SW480 (cell line): ENCODE measurements around the gene POU6F2.
A peak's percentile ranks its signal among the peaks of the same experiment; 100 is the strongest.

Experiments used
- DNase-seq: peaks from one replicate; pipeline ENCODE4 v3.0.0-alpha.2; 2016; ENCODE audit warnings: low spot score

The POU6F2 gene

DNA sequence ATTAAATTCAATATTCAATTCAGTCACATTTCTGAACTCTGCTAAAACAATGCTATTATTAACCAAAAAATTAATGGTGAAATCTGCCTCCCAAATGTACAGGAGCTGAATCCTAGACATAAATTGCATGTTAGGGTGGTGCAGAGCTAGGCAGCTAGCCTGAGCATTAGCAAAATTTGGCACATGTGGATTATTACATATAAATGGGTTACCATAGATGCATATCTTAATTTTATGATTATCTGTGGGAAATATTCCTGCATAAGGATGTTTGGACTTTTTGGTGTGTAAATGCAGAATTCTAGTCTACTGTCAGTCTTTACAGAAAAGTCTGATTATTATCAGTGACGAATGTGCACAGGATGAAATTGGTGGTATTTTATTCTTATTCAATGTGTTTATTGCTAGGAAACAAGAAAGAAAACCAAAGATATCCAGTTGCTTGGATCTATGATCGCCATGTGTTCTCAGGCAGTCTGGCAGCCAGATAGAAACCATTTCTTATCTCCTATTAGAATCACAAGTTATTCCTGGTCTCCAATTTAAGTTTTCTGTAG, 150.7 kb downstream of the POU6F2 start:
- DNase-seq = no peak

DNA sequence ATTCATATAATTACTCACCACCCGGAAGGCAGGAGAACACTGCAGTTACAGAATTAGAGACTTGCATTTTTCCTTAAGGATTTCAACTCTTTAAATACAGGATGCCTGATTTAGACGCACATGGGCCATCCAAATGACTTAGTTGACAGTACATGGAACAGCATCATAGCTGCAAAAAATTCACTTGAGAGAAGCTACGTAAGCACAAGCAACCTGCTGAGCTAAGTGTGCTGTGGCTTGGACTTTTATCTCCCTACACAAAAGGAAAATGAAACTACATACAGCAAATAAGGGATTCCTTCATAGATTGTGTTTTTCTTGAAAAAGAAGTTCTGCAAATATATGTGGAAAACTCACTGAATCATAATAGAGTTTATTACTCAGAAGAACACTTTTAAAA, 152.6 kb downstream of the POU6F2 start:
- DNase-seq = peak; percentile 24

DNA sequence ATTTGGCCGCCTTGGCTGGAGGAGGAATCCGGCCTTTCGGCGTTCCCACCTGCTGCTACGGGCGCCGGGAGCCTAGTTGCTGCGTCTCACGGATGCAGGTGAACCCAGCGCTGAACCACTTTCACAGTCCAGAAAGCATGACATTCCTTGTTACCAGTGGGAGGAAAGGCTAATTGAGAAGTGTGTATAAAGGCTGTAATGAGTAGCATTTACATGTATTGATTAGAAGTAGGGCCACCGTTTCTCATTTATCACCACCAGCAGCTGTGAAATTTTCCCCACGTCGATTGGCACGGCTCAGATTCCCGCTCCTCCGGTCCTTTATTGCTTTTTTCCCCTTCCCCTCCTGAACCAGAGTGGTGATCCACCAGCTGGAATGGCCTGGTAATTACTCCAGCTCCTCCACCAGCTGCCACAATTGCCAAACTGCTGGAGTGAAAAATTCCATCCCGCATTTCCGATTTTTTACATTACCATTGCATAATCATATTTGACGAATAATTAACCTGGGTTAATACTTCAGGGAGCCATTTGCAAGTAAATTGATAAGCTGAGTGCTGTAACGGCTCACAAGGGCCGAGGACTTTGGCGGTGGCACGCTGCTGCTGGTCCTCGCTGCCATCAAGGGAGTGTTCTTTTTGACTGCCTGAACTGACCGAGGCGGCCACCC, 153.3 kb downstream of the POU6F2 start:
- DNase-seq = peak; percentile 38

DNA sequence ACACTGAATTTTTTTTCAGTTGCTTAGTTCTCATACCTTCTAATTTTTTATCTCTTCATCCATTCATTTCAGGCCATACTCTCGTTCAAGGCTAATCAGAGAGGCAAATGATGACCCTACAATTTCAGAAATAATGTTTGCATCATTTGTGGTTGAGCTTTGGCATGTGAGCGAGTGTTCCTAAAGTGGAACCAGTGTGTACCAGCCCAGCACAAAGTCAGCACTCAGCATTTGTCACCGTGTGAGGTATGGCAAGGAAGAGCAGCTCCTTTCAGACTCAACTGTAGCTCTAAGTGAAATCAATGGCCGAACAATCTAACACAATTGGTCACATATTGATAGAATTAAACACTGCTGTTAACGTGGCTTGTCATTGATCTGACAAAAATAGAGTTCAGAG, 154.6 kb downstream of the POU6F2 start:
- DNase-seq = no peak

DNA sequence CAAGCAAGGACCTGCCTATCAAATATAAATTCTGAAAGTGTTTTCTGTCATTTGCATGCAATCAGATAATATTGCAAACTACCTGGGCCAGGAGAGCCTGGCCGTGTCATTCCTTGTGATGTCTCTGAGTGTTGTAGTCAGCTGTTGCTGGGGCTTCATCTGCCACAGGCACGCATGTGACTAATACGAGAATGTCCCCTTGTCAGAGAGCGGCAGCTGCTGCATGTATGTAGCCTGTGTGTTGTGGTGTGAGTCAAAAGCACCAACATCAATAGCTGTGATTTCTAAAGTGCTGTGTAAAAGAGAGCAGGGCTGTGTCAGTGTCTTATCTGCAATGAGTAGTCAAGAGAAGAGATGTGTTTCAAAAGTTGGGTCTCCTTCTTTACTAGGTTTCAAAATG, 155.4 kb downstream of the POU6F2 start:
- no peak for DNase-seq

DNA sequence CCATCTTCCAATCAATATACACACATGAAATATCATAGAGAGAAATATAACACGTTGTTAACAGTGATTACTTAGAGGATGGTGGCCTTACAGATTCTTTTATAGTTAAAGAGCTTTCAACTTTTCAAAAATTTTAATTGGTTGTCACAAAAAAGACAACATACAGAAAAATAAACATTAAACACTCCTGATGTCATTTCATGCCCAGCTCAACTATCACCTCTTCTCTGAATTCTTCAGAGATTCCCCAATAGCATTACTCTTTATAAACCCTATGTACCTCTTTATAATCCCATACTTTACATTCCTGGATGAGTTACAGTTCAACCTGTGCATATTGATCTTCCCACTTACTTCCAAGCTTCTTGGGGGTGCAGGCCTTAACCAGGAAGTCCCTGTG, 159.8 kb downstream of the POU6F2 start:
- no peak for DNase-seq

DNA sequence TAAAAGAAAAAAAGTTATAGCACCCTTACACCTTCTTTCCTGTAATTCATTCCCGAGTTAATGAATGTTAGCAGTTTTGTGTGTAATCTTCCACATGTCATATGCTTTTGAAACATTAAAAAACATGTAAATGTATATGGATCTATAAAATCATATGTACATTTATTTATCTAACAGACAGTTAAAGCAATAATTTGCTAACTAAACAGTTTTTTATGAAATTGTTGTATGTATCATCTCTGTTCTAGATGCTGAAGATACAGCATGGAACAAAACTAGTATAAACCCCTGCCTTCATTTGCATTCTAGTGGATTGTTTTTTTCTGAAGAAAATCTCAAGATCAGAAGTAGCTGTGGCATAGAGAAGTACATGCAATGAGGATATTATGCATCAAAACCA, 165.0 kb downstream of the POU6F2 start:
- DNase-seq = no peak

DNA sequence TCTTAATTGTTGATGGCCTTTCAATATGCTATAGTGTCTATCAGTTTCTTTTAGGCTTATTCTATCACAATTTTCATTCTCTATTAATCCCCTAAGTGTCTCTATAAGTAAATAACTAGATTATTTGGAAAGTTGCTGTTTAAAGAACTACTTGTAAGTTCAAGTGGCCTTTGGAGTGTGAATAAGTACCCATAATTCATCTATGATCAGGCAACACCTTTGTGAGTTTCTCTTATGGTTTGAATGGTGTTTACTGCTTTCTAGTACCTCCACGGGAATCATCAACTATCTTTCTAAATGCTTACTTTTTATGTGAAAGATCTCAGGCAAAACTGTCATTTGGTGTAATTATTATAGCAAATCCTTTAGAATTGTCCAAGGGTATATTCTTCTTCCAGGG, 166.7 kb downstream of the POU6F2 start:
- no peak for DNase-seq

DNA sequence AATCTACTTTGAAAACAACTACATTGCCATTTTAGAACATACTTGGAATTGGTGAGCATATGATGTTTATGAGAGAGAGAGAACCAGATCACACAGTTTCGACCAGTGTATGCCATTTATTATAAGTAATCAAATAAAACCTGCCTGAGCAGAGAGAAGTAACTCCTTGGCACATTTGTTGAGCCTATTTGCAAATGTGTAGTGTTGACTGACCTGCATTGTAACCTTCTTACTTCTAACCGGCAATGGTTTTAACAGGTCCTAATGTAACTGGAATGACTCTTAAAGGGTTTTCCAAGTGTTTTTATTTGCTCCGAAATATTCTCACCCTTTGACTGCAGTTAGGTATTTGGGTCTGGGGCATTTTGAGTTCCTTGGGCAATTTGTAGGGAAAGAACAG, 167.6 kb downstream of the POU6F2 start:
- no peak for DNase-seq

DNA sequence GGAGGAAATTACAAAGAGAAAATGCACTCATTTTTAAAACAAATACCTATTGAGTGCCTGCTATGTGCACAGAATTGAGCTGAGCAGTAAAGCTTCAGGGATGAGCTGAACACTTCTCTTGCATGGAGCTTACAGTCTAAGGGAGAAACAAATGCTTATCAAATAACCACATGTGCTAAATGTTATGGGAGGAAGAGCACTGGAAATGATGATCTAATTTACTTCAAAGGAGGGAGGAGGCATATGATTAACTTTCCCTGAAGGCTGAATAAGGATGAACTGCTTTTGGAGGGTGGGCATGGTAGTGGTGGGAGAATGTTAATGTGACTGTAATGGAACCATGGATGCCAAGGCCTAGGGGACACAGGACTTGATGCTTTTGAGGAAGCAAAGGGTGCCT, 168.2 kb downstream of the POU6F2 start:
- no peak for DNase-seq

DNA sequence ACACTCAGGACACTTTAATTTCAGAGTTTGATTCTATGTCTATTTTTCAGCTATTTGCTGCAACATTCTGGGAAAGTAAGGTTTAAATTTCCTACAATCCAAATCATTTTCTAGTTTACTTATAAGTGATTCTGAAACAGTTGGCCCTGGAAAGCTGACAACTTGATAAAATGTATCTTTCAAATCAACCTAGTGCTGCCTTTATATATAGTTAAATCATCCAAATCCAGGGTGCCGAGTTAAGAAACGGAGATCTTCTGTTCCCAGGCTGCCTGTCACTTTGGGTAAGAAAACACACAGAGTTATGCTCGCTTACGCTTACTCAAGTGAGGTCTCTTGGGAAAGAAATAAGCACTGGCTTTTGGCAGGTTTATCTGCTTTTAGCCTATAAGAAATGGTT, 175.0 kb downstream of the POU6F2 start:
- DNase-seq = no peak

DNA sequence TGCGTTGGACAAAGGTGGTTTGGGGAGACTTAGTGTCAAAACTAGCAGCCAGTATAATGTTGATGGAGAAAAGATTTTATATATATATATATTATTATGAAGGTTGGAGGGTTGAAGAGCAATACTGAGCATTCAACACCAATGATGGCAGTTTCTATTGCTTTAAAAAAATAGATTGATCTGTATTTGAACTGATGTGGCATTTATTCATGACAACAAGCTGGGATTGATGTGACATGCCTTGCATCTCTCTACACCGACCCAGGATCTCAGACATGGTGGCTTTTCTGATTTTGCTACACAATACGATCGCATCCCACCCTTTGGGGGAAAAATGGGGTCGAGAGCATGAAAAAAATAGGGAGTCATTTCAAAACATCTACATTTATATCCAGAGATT, 175.4 kb downstream of the POU6F2 start:
- DNase-seq = no peak

DNA sequence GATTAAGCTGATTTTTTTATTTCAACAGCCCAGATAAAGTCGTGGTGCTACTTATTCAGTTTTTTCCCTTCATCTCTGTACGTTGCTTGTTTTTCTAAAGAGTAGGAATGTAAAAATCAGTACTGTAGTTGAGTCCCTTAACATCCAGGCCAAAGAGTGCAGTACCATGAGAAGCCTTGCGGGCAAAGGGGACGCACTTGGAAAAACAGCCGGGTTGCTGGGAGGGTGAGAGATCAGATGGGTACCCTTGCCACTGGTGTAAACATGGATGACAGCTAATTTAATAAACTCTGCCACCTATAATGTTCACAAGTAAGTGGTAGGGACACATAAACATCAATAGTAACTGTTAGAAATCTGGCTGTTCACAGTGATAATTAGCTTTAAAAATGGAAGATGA, 175.9 kb downstream of the POU6F2 start:
- DNase-seq = no peak

DNA sequence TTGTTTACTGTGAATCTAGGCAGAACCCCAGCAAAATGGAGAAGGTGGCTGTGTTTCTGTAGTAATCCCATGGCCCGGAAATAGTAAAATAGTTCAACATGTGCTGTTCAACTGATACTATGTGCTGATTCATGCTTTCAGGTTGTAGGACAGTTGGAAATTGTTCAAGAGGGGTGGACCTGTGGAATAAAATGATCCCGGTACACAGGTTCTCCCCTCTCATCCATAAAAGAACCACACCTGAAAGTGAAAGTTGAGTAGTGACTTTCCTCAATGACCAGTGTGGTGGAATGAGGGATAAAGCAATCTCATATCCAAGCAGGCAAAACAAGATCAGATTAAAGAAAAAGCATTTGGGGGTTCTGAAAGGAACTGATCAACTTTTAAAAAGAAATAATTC, 177.1 kb downstream of the POU6F2 start:
- no peak for DNase-seq

DNA sequence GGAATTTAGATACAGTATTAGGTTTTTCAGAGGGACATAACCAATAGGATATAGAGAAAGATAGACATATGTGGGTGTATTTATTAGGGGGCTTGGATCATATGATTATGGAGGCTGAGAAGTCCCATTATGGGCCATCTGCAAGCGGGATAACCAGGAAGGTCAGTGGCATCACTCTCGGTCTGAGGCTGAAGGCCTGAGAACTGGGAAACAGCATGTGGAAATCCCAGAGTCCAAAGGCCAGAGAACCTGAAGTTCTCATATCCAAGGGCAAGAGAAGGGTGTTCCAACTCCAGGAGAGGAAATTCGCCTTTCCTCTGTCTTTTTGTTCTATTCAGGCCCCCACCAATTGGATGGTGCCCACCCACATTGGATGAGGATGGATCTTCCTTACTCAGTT, 180.7 kb downstream of the POU6F2 start:
- DNase-seq = no peak

DNA sequence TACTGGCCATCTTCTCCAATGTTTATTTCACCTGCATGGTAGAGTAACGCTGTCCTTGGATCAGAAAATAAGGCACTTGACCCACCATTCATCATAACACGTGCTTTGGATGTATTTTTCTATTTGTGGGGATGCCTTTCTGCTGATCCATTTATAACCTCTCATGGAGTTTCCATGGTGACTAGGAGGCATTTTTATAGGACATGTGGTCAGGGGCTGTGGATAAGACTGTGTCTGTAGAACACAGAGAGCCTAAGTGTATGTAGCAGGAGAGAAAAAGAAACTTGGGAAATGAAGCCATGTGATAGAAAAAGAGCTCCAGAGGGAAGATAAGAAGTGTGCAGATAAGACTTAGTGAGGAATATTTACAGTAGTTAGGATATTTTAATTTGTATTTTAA, 184.2 kb downstream of the POU6F2 start:
- no peak for DNase-seq

DNA sequence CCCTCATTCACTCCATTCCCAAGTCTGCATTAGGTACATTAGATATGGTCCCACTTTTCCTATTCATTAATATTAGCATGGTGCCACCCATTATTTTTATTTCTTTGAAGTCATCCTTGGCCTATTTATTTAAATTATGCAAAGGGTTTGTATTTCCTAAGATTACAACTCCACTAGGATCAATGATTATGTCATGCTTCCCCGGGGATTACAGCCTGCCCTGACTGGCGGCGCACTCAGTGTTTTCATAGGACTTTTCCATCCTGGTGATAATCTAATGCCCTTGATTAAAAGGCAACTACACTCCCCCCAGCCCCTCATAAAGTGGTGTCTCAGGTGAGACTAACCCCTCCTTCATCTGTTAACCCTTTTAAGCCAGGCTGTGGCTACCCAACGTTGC, 187.2 kb downstream of the POU6F2 start:
- no peak for DNase-seq

DNA sequence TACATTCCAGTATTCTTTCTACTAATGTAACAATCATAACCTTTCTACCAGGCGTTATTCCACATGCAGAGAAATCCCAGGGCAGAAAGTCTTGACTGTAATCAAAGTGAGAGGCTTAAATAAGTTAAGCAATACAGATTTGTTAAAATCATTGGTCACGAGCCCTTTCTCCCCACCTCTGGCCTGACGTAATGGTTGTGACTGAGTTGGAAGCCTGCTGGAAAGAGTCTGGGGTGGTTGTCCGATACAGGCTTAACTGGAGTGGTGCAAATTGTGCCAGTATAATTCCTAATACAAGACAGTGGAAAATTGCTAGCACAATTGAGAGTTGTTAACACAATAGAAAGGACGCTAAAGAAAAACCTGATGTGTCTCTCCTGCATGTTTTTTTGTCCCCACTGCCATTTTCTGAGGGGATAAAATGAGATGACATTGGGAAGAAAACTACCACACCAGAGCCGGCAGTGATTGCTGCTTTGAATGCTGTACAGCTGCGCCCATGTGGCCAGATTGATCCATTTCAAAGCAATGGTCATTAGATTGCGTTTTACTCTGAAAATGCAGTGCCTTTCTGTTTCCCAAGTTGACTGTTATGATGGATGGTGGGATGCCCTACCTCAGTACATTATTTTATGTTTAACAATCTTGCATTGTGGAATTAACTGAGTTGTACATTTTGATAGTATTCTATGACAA, 190.8 kb downstream of the POU6F2 start:
- no peak for DNase-seq

DNA sequence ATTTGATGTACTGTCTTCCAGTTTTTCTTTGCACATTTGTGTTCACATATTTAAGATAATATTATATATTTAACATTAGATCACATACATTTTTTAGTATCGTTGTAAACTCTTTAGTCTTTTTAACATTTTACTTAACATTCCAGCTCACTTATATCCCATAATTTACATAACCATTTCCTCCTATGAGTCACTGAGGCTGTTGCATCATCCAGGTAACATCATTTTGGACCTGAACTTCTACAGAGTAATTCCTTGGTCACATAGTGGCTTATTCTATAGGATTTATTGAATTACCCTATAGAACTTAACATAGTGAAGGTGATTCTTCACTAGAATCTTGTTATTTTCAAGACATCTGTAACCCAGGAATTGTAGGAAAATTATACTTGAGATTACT, 194.4 kb downstream of the POU6F2 start:
- DNase-seq = peak; percentile 60

DNA sequence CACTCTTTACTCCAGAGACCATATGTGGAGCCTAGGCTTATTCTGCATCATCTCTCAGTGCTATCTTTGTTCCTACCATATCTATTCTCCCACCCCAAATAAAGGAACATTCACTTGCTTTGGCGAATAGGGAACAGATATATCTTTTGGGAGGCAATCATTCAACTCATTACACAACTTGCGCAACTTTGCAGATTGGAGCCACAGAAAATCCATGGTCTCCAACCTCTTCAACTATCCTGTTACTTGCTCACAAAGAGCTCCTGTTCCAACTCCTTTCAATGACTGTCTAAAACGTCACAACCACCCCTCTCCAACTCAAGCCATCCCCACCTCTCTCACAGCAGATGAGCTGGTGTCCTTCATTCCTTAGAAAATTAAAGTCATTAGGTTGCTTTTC, 203.7 kb downstream of the POU6F2 start:
- DNase-seq = no peak

DNA sequence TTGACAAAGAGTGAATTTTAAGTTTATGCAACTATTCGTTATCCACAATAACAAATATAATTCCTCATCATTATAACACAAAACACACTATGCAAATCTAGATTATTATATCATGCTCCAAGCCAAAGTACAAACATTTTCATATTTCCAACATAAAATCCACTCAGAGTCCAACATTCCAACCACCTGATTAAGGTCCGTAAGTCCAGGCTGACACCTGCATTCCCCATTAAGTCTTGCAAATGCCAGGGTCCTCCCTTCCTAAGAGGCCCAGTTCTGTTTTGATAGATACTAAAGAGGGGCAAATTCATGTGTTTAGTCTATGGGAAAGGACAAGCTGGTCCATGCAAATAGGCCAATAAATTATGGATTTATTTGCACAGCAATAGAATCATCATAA, 206.1 kb downstream of the POU6F2 start:
- no peak for DNase-seq

DNA sequence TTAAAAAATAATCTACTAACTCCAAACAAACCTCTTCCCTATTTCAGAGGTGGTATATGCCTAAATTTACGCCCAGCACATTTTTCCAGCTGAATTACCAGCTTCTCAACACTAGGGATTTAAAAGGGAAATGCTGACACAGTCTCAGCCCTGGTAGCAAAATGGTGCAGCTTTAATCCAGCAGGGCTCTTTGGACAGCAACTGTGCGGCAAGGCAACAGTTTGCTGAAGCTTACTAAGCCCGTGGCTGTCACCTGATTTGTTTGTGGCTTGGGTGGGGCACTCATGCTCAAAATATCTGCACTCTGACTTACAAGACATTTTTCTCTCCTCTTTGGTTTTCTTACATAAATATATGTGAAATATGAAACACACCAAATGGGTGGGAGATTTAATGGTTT, 206.7 kb downstream of the POU6F2 start:
- peak; percentile 43 for DNase-seq

DNA sequence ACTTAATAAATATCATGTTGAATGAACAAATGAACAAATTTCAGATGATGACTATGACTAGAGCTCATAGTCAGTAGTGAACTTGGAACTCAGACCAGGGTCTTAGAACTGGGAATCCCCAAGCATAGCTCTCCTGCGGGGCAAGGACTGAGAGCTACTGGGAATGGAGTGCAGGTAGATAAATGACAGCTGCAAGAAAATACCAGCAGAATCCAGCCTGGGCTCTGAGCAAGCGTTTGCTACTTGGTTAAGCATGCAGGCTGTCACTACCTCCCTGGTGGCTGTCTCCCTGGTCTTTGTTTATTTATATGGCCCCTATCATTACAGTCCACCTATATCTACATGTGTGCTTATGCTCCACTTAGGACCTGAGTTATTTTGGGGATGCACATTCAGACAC, 208.4 kb downstream of the POU6F2 start:
- DNase-seq = no peak

DNA sequence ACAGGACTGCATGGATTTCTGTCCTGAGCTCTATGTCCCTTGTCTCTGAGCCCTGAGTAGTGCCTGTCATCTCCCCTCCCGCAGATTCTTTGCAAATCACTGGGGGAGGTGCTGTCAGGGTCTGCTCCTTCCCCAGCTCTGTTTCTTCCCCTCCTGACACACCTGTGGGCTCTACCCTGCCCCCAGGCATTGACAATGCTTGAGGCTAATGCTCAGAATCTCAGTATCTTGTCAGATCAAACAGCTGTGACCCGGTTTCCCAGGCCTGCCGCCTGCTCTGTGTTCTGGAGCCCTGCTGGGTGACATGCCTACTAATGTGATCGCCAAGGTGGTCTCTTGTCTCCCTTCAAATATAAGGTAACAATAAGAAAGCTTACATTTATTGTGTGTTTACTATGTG, 209.0 kb downstream of the POU6F2 start:
- no peak for DNase-seq
